CD4-positive, alpha-beta T cell treated with Interleukin-15 for 1 hour (primary cell): Measurements from ENCODE around the gene EPSTI1.
"Not testable (repeated sequence)": the region's sequence is repeated elsewhere in the genome, so short reads cannot be mapped to it uniquely, and the experiment has no call there.

ENCODE experiments used
- DNase-seq: peaks from one replicate; pipeline ENCODE4 v3.0.0-alpha.2; 2020

The EPSTI1 gene

GRCh38 chr13:43005460-43006236 is 13.6 kb upstream of the EPSTI1 start:
- no peak for DNase-seq

GRCh38 chr13:43003729-43004128 is 11.7 kb upstream of the EPSTI1 start:
- no peak for DNase-seq

GRCh38 chr13:43003010-43003409 is 11.0 kb upstream of the EPSTI1 start:
- DNase-seq, result no peak

- DNase-seq, result no peak
Observed at GRCh38 chr13:43002021-43002420, 10.0 kb upstream of the EPSTI1 start.

- no peak for DNase-seq
Observed at GRCh38 chr13:43000676-43001075, 8.6 kb upstream of the EPSTI1 start.

- DNase-seq, result no peak
Observed at GRCh38 chr13:42999491-42999890, 7.5 kb upstream of the EPSTI1 start.

- DNase-seq, result no peak
Observed at GRCh38 chr13:42997381-42997780, 5.3 kb upstream of the EPSTI1 start.

- no peak for DNase-seq
Observed at GRCh38 chr13:42996584-42996983, 4.5 kb upstream of the EPSTI1 start.

GRCh38 chr13:42994878-42995277 is 2.8 kb upstream of the EPSTI1 start:
- DNase-seq, result no peak

GRCh38 chr13:42992764-42993122 is 702 bp upstream of the EPSTI1 start:
- no peak for DNase-seq

GRCh38 chr13:42991233-42991897 is 676 bp downstream of the EPSTI1 start:
- not testable (repeated sequence) for DNase-seq

GRCh38 chr13:42990291-42991232 is 1.5 kb downstream of the EPSTI1 start:
- DNase-seq, result no peak

GRCh38 chr13:42986176-42986574 is 5.9 kb downstream of the EPSTI1 start:
- DNase-seq, result no peak

- no peak for DNase-seq
Observed at GRCh38 chr13:42985312-42986175, 6.5 kb downstream of the EPSTI1 start.

GRCh38 chr13:42984691-42985090 is 7.3 kb downstream of the EPSTI1 start:
- DNase-seq, result no peak

- no peak for DNase-seq
Observed at GRCh38 chr13:42984026-42984425, 8.0 kb downstream of the EPSTI1 start.

GRCh38 chr13:42981853-42982252 is 10.2 kb downstream of the EPSTI1 start:
- DNase-seq, result no peak

GRCh38 chr13:42981317-42981716 is 10.7 kb downstream of the EPSTI1 start:
- DNase-seq, result no peak

GRCh38 chr13:42977219-42977659 is 14.8 kb downstream of the EPSTI1 start:
- DNase-seq, result no peak

- DNase-seq, result no peak
Observed at GRCh38 chr13:42976066-42976465, 16.0 kb downstream of the EPSTI1 start.

GRCh38 chr13:42973581-42973980 is 18.5 kb downstream of the EPSTI1 start:
- DNase-seq, result no peak

GRCh38 chr13:42971691-42972347 is 20.2 kb downstream of the EPSTI1 start:
- DNase-seq, result no peak
